ENCODE data around the gene MEGF8.

GRCh38 chr19:42412661-42413076 lies 87.2 kb downstream of the MEGF8 start:
- no peak for TF ChIP-seq NFYB (IDR thresholded peaks at IDR 0.05; ENCODE audit: extremely low read depth, insufficient read length)
- TF ChIP-seq ZNF274 (IDR thresholded peaks at IDR 0.05; ENCODE audit: borderline replicate concordance, low read depth, low read length): no peak
- no peak for TF ChIP-seq POLR2A (conservative IDR thresholded peaks at IDR 0.05)

Data from K562 (cell line).